Keratinocyte (primary cell): ENCODE results near the gene ZNF132. TPM values are rescaled to one million over a fixed set of nuclear protein-coding genes. Genes with fewer than 3 reads are reported as not detected.

ENCODE experiments used
- DNase-seq: peaks from one replicate; pipeline ENCODE4 v3.0.0-alpha.2; 2011; ENCODE audit warnings: low read depth, missing footprints, low spot score
- FAIRE-seq: peaks from 2 replicates; lab custom pipeline; 2011; peaks lifted over from hg19 to GRCh38; lab: Jason Lieb, UNC
- H2AFZ ChIP-seq: 2 replicates; pipeline ENCODE4 v1.6.0; 2012; ENCODE audit warnings: low read length, control low read depth, inconsistent platforms; ENCODE audit not compliant: control insufficient read depth
- H3K27ac ChIP-seq: 2 replicates; pipeline ENCODE4 v1.5.1; 2011; ENCODE audit warnings: low read length; ENCODE audit not compliant: control insufficient read depth, insufficient read depth
- H3K27me3 ChIP-seq: 3 replicates; pipeline ENCODE4 v1.6.0; 2011; ENCODE audit warnings: low read length; ENCODE audit not compliant: control insufficient read depth, insufficient read depth; ENCODE audit errors: extremely low read depth
- H3K36me3 ChIP-seq, 2 experiments: 2 replicates in 1 of 2; 3 replicates in 1 of 2; pipeline ENCODE4 v1.5.1; 2011; ENCODE audit warnings: low read length in 2 of 2, mild to moderate bottlenecking in 1 of 2; ENCODE audit not compliant: control insufficient read depth in 2 of 2, insufficient read depth in 2 of 2; ENCODE audit errors: extremely low read depth in 1 of 2
- H3K4me1 ChIP-seq: 3 replicates; pipeline ENCODE4 v1.5.1; 2011; ENCODE audit warnings: low read length; ENCODE audit not compliant: control insufficient read depth, insufficient read depth; ENCODE audit errors: extremely low read depth
- H3K4me2 ChIP-seq: 3 replicates; pipeline ENCODE4 v1.6.0; 2011; ENCODE audit warnings: low read depth, low read length; ENCODE audit not compliant: control insufficient read depth, insufficient read depth; ENCODE audit errors: extremely low read depth
- H3K4me3 ChIP-seq, 3 experiments: fragments of 200-600 bp in 1 of 3; sonication (generic) in 1 of 3; 2 replicates in 2 of 3; 3 replicates in 1 of 3; pipeline ENCODE4 v1.5.1; 2011 to 2016; ENCODE audit warnings: low read length in 3 of 3, mild to moderate bottlenecking in 3 of 3, control low read depth in 2 of 3, inconsistent platforms in 1 of 3, low read depth in 1 of 3, mixed read lengths in 1 of 3, mixed run types in 1 of 3, moderate library complexity in 1 of 3; ENCODE audit not compliant: control insufficient read depth in 2 of 3, insufficient read depth in 2 of 3; ENCODE audit errors: extremely low read depth in 1 of 3
- H3K79me2 ChIP-seq: 2 replicates; pipeline ENCODE4 v1.6.0; 2012; ENCODE audit warnings: low read length; ENCODE audit not compliant: control insufficient read depth, insufficient read depth
- H3K9ac ChIP-seq: 3 replicates; pipeline ENCODE4 v1.6.0; 2011; ENCODE audit warnings: low read length; ENCODE audit not compliant: control insufficient read depth, insufficient read depth; ENCODE audit errors: extremely low read depth
- H3K9me1 ChIP-seq: 3 replicates; pipeline ENCODE4 v1.6.0; 2011; ENCODE audit warnings: low read length; ENCODE audit not compliant: control insufficient read depth, insufficient read depth; ENCODE audit errors: extremely low read depth
- H3K9me3 ChIP-seq: 2 replicates; pipeline ENCODE4 v1.5.1; 2012; ENCODE audit warnings: low read depth, low read length; ENCODE audit not compliant: control insufficient read depth
- H4K20me1 ChIP-seq: 3 replicates; pipeline ENCODE4 v1.6.0; 2011; ENCODE audit warnings: low read length; ENCODE audit not compliant: control insufficient read depth, insufficient read depth; ENCODE audit errors: extremely low read depth
- CTCF ChIP-seq, 3 experiments: IDR thresholded peaks in 1 of 3; conservative IDR thresholded peaks in 1 of 3; optimal IDR thresholded peaks in 1 of 3; 2 replicates in 2 of 3; 3 replicates in 1 of 3; pipeline versions ENCODE3 to v1.5.1; 2011; ENCODE audit warnings: low read length in 3 of 3, mild to moderate bottlenecking in 3 of 3, moderate library complexity in 2 of 3, control low read depth in 1 of 3, inconsistent platforms in 1 of 3; ENCODE audit not compliant: insufficient read depth in 2 of 3; ENCODE audit errors: extremely low read depth in 1 of 3
- EZH2 ChIP-seq: IDR thresholded peaks from one replicate; pipeline ENCODE4 v1.6.1; 2012; ENCODE audit warnings: inconsistent platforms, mild to moderate bottlenecking, low read length, moderate library complexity
- dilution Hi-C: fragments of 300-500 bp; cut with MboI; formaldehyde crosslinking; loops from one replicate; pipeline ENCODE4 v1.7.0; 2020; ENCODE audit warnings: low sequenced_read_pairs; ENCODE audit not compliant: extremely low pct_ligation_motif_present
- polyA plus RNA-seq, 5 experiments: library from polyadenylated mRNA; depleted of rRNA in 3 of 5; stranded (reverse) in 3 of 5; stranded (forward) in 1 of 5; unstranded in 1 of 5; fragments of >200 nt; gene quantifications; 1 replicate in 1 of 5; 2 replicates in 3 of 5; 3 replicates in 1 of 5; pipeline versions ENCODE4 v1.2.1 to v1.2.3, GENCODE V29; 2011 to 2012; ENCODE audit warnings: missing spikeins in 2 of 5, low read depth in 1 of 5, low replicate concordance in 1 of 5

ZNF132 gene
- polyA plus RNA-seq, 1 donor (not counting 4 experiments of a cell fraction or from before 2014, with no cell fraction given), result 1.6 TPM

GRCh38 chr19:58480831-58481230 lies 40.9 kb upstream of the ZNF132 start:
- no peak overlapping the region for H3K4me2 ChIP-seq
- peaks cover 7% of the 10 kb centered on the region for H3K4me1 ChIP-seq
- no peak overlapping the region for H3K4me3 ChIP-seq
- no peak for DNase-seq
- FAIRE-seq, result no peak
- H3K9me3 ChIP-seq, result no peaks in the 10 kb centered on the region
- TF ChIP-seq CTCF (optimal IDR thresholded peaks at IDR 0.05 in 1 of 3, IDR thresholded peaks at IDR 0.05 in 1 of 3, conservative IDR thresholded peaks at IDR 0.05 in 1 of 3; ENCODE audit: extremely low read depth in 1 of 3, insufficient read depth in 2 of 3, low read length in 3 of 3) (no peak), EZH2 (no peak)
- no peaks in the 10 kb centered on the region for H3K79me2 ChIP-seq
- dilution Hi-C loops, result no loop called here
- H3K9me1 ChIP-seq, result no peaks in the 10 kb centered on the region
- H3K27me3 ChIP-seq, result no peaks in the 10 kb centered on the region
- H3K27ac ChIP-seq, result no peak overlapping the region
- H4K20me1 ChIP-seq, result no peaks in the 10 kb centered on the region
- H3K9ac ChIP-seq, result no peak overlapping the region
- H2AFZ ChIP-seq, result no peak overlapping the region
- H3K36me3 ChIP-seq, result peaks cover 7 to 9% of the 10 kb centered on the region in 2 experiments

GRCh38 chr19:58480481-58480830 lies 40.5 kb upstream of the ZNF132 start:
- no peaks in the 10 kb centered on the region for H3K27me3 ChIP-seq
- FAIRE-seq, result no peak
- H3K9me1 ChIP-seq, result no peaks in the 10 kb centered on the region
- TF ChIP-seq CTCF (optimal IDR thresholded peaks at IDR 0.05 in 1 of 3, IDR thresholded peaks at IDR 0.05 in 1 of 3, conservative IDR thresholded peaks at IDR 0.05 in 1 of 3; ENCODE audit: extremely low read depth in 1 of 3, insufficient read depth in 2 of 3, low read length in 3 of 3) (no peak), EZH2 (no peak)
- H3K79me2 ChIP-seq, result no peaks in the 10 kb centered on the region
- no peak overlapping the region for H3K4me3 ChIP-seq
- H3K36me3 ChIP-seq, result peaks cover 7 to 9% of the 10 kb centered on the region in 2 experiments
- H3K4me1 ChIP-seq, result peaks cover 7% of the 10 kb centered on the region
- H3K9ac ChIP-seq, result no peak overlapping the region
- dilution Hi-C loops, result no loop called here
- no peak overlapping the region for H3K27ac ChIP-seq
- H2AFZ ChIP-seq, result no peak overlapping the region
- DNase-seq, result no peak
- H3K4me2 ChIP-seq, result no peak overlapping the region
- H3K9me3 ChIP-seq, result no peaks in the 10 kb centered on the region
- H4K20me1 ChIP-seq, result no peaks in the 10 kb centered on the region
